Bronchial epithelial cell (primary cell): ENCODE results near the gene PXDN. TPM values are rescaled to one million over a fixed set of nuclear protein-coding genes. Genes with fewer than 3 reads are reported as not detected.
"Not testable (repeated sequence)": the region's sequence is repeated elsewhere in the genome, so short reads cannot be mapped to it uniquely, and the experiment has no call there.

Source experiments
- DNase-seq: peaks from one replicate; pipeline ENCODE4 v3.0.0-alpha.2; 2010; ENCODE audit warnings: low read depth
- FAIRE-seq: peaks from 2 replicates; lab custom pipeline; 2011; peaks lifted over from hg19 to GRCh38; lab: Jason Lieb, UNC
- H3K27me3 ChIP-seq: 2 replicates; pipeline ENCODE4 v1.5.1; 2011; ENCODE audit warnings: low read length; ENCODE audit not compliant: control insufficient read depth, insufficient read depth
- H3K36me3 ChIP-seq: 2 replicates; pipeline ENCODE4 v1.5.1; 2011; ENCODE audit warnings: low read length; ENCODE audit not compliant: control insufficient read depth, insufficient read depth
- H3K4me3 ChIP-seq: 2 replicates; pipeline ENCODE4 v1.5.1; 2011; ENCODE audit warnings: mild to moderate bottlenecking, low read depth, low read length, control low read depth
- CTCF ChIP-seq: IDR thresholded peaks from 2 replicates; pipeline ENCODE4 v1.5.1; 2011; ENCODE audit warnings: mild to moderate bottlenecking, moderate library complexity, low read length, control low read depth, inconsistent platforms; ENCODE audit not compliant: insufficient read depth, severe bottlenecking
- total RNA-seq: library from RNA; depleted of rRNA; stranded (reverse); fragments of >200 nt; gene quantifications from 2 replicates; pipeline ENCODE4 v1.2.1, GENCODE V29; 2014

Gene PXDN
- total RNA-seq, 1 donor from 2014 or later, result 34.0 TPM

GRCh38 chr2:1726558-1726957 lies 17.8 kb downstream of the PXDN start:
- DNase-seq, result no peak
- H3K27me3 ChIP-seq, result no peaks in the 10 kb centered on the region

GRCh38 chr2:1724351-1724750 lies 20.0 kb downstream of the PXDN start:
- not testable (repeated sequence) for H3K36me3 ChIP-seq, FAIRE-seq, H3K4me3 ChIP-seq, H3K27me3 ChIP-seq, DNase-seq

More at GRCh38 chr2:1726558-1726957, 17.8 kb downstream of the PXDN start:
- no peak overlapping the region for H3K4me3 ChIP-seq
- TF ChIP-seq CTCF, result no peak
- FAIRE-seq, result no peak
- no peaks in the 10 kb centered on the region for H3K36me3 ChIP-seq

- Histone ChIP-seq H3K27me3 (no peaks in the 10 kb centered on the region), H3K36me3 (no peaks in the 10 kb centered on the region), H3K4me3 (no peak overlapping the region)
- no peak for DNase-seq
- TF ChIP-seq CTCF, result no peak
- FAIRE-seq, result no peak
Observed at GRCh38 chr2:1723397-1724042, 20.8 kb downstream of the PXDN start.

GRCh38 chr2:1722692-1723091 lies 21.6 kb downstream of the PXDN start:
- H3K27me3 ChIP-seq, result no peaks in the 10 kb centered on the region
- no peak for DNase-seq
- no peak overlapping the region for H3K4me3 ChIP-seq
- FAIRE-seq, result no peak
- TF ChIP-seq CTCF, result no peak
- H3K36me3 ChIP-seq, result no peaks in the 10 kb centered on the region

GRCh38 chr2:1721706-1722646 lies 22.3 kb downstream of the PXDN start:
- DNase-seq (peak; percentile 96), FAIRE-seq (peak; percentile 52)
- no peaks in the 10 kb centered on the region for H3K36me3 ChIP-seq
- no peak for TF ChIP-seq CTCF
- H3K27me3 ChIP-seq, result no peaks in the 10 kb centered on the region
- H3K4me3 ChIP-seq, result no peak overlapping the region
